Breast epithelium (tissue), 4 donors: ENCODE measurements around the gene PDP2. TPM values are rescaled to one million over a fixed set of nuclear protein-coding genes. Genes with fewer than 3 reads are reported as not detected.

Source experiments
- DNase-seq, 2 donors: peaks; one replicate each; pipeline ENCODE4 v3.0.0-alpha.2; 2019; ENCODE audit warnings: low spot score in 2 of 2
- H3K27ac ChIP-seq, 2 donors: fragments of 200-600 bp; sonication (generic) in 1 of 2; one replicate each; pipeline ENCODE4 v1.5.1; 2016 to 2019; ENCODE audit warnings: mild to moderate bottlenecking in 1 of 2
- H3K27me3 ChIP-seq, 2 donors: fragments of 200-600 bp; sonication (generic) in 1 of 2; one replicate each; pipeline versions ENCODE4 v1.5.1 to v1.6.0; 2017 to 2019; ENCODE audit warnings: control low read depth in 1 of 2, mild to moderate bottlenecking in 1 of 2
- H3K36me3 ChIP-seq: fragments of 200-600 bp; one replicate; pipeline ENCODE4 v1.5.1; 2019
- H3K4me1 ChIP-seq, 2 donors: fragments of 200-600 bp; sonication (generic); one replicate each; pipeline ENCODE4 v1.5.1; 2016 to 2019; ENCODE audit warnings: control low read depth in 1 of 2
- H3K4me3 ChIP-seq, 3 donors: fragments of 200-600 bp; sonication (generic); 1 replicate in 2 of 3; 2 replicates in 1 of 3; pipeline ENCODE4 v1.5.1; 2016 to 2019; ENCODE audit warnings: mild to moderate bottlenecking in 3 of 3, moderate library complexity in 2 of 3
- H3K9me3 ChIP-seq, 2 donors: fragments of 200-600 bp; sonication (generic) in 1 of 2; one replicate each; pipeline ENCODE4 v1.5.1; 2016 to 2019; ENCODE audit warnings: control low read depth in 1 of 2
- POLR2A ChIP-seq: fragments of 450-650 bp; IDR thresholded peaks from one replicate; pipeline ENCODE4 v1.6.1; 2016; ENCODE audit warnings: antibody characterized with exemption, mild to moderate bottlenecking, moderate library complexity
- POLR2AphosphoS5 ChIP-seq, 3 donors: sonication (generic); formaldehyde crosslinking; IDR thresholded peaks; one replicate each; pipeline ENCODE4 v1.6.1; 2017; ENCODE audit warnings: antibody characterized with exemption in 3 of 3
- intact Hi-C: fragments of 100-400 bp; cut with DNase I; formaldehyde crosslinking; loops from one replicate; pipeline ENCODE4 v1.15.1; 2023; ENCODE audit warnings: low total_unique reads
- total RNA-seq, 3 donors: library from RNA; depleted of rRNA; stranded (reverse); fragments of >200 nt; gene quantifications; one replicate each; pipeline ENCODE4 v1.1.0, GENCODE V29; 2016
- TF ChIP-seq, protein P1 (sequence below), 3 donors: fragments of 450-650 bp; IDR thresholded peaks; one replicate each; pipeline ENCODE4 v1.5.1; 2016 to 2017; ENCODE audit warnings: antibody characterized with exemption in 3 of 3, mild to moderate bottlenecking in 3 of 3, moderate library complexity in 3 of 3

The PDP2 gene
- total RNA-seq, 3 donors from 2014 or later = 8.8 to 18.6 (median 9.4) TPM

DNA sequence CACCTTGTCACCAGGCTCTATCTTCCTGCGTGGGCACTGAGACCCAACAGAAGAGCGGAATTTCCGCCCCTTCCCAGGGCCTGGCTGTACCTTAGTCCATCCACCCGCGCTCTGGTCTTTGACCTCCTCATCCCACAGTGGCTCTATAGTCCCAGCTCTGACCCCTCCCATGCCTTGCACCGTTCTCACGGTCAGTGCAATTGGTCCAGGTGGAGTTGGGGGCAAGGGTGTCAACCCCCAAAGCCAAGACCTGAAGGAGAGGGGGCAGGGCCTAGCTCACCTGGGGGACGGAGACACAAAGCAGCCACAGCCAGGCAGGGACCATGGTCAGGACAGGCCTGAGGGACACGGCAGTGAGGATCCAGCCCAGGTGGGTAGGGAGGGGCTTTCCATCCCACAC, 37.4 kb downstream of the PDP2 start:
- Histone ChIP-seq H3K4me1 (no peaks in the 10 kb centered on the region), H3K27ac (no peak overlapping the region)
- intact Hi-C loops = no loop called here

DNA sequence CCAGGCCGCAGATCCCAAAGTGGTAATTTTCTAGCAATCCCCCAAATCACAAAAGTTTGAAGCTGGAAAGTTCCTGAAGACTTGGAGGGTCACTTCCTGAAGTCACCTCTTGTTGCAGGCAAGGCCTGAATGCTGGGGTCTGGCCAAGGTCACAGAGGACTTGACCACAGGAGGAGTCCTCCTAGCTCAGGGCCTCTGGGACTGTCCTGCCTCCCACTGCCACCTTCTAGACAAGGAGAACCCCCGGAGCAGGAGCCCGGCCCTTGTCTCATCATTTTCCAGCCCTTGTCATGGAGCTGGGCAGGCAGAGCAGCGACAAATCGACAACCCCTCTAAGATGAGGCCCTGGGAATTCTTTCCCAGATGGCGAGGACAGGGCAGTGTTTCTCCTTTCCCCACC, 38.0 kb downstream of the PDP2 start:
- DNase-seq = no peak
- Histone ChIP-seq H3K4me3 (no peak overlapping the region), H3K27ac (no peak overlapping the region), H3K4me1 (no peaks in the 10 kb centered on the region), H3K9me3 (no peaks in the 10 kb centered on the region), H3K27me3 (peaks cover 0 to 10% of the 10 kb centered on the region in 2 donors), H3K36me3 (no peaks in the 10 kb centered on the region)
- TF ChIP-seq, protein P1, sequence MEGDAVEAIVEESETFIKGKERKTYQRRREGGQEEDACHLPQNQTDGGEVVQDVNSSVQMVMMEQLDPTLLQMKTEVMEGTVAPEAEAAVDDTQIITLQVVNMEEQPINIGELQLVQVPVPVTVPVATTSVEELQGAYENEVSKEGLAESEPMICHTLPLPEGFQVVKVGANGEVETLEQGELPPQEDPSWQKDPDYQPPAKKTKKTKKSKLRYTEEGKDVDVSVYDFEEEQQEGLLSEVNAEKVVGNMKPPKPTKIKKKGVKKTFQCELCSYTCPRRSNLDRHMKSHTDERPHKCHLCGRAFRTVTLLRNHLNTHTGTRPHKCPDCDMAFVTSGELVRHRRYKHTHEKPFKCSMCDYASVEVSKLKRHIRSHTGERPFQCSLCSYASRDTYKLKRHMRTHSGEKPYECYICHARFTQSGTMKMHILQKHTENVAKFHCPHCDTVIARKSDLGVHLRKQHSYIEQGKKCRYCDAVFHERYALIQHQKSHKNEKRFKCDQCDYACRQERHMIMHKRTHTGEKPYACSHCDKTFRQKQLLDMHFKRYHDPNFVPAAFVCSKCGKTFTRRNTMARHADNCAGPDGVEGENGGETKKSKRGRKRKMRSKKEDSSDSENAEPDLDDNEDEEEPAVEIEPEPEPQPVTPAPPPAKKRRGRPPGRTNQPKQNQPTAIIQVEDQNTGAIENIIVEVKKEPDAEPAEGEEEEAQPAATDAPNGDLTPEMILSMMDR (IDR thresholded peaks at IDR 0.05) = no peak
- no peak for TF ChIP-seq POLR2A
- TF ChIP-seq POLR2AphosphoS5 (IDR thresholded peaks at IDR 0.05) = no peak
- intact Hi-C loops = no loop called here

More for the DNA sequence above, 37.4 kb downstream of the PDP2 start:
- Histone ChIP-seq H3K9me3 (no peaks in the 10 kb centered on the region), H3K36me3 (no peaks in the 10 kb centered on the region), H3K27me3 (peaks cover 0 to 10% of the 10 kb centered on the region in 2 donors), H3K4me3 (no peak overlapping the region)
- TF ChIP-seq POLR2A = no peak
- no peak for TF ChIP-seq POLR2AphosphoS5 (IDR thresholded peaks at IDR 0.05)
- TF ChIP-seq, protein P1 (IDR thresholded peaks at IDR 0.05) = no peak
- no peak for DNase-seq

DNA sequence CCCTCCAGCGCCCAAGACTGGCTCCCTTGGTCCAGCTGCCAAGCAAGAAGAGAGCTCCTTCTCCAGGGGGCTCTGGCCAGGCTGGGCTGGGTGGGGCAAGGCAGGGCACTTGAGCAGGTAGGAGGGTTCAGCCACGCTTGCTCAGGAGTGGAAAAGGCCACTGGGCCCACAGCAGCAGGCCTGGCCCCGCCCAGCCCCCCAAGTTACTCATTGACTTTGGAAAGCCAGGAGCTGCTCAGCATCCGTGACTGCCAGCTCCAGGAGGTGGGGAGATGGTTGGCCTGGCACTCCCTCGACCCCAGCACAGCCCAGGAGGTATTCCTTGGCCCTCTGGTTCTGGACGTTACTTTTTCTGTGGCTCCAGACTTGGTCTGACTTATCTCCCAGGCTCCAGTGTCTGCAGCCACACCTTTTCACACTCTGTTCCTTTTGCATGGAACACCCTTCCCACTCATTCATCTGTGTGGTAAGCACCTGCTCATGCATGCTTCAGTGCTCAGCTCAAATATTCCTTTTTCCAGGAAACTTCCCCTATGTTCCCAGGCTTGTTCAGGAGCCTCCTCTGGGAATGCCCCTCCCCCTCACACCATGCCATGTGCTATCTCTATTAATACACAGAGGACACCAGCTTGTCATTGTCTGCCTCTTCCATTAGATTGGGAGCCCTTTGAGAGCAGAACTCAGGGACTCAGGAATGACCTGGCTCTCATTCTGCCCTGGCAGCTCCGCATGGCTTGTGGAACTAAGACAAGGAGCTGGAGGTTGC, 38.7 kb downstream of the PDP2 start, which contains the start of gene CDH16:
Gene CDH16 (minus strand): TSS at position 83 of the 766 bp plus-strand sequence. CDS start 820 bp downstream, outside the sequence.
- no peak for DNase-seq
- Histone ChIP-seq H3K4me1 (no peaks in the 10 kb centered on the region), H3K4me3 (no peak within 1 kb of the TSS), H3K9me3 (no peaks in the 10 kb centered on the region), H3K27ac (no peak within 1 kb of the TSS), H3K36me3 (no peaks in the 10 kb centered on the region), H3K27me3 (peaks cover 0 to 12% of the 10 kb centered on the region in 2 donors)
- TF ChIP-seq, protein P1 (IDR thresholded peaks at IDR 0.05) = no peak
- TF ChIP-seq POLR2AphosphoS5 (IDR thresholded peaks at IDR 0.05) (no peak), POLR2A (no peak)
- intact Hi-C loops = no loop called here

DNA sequence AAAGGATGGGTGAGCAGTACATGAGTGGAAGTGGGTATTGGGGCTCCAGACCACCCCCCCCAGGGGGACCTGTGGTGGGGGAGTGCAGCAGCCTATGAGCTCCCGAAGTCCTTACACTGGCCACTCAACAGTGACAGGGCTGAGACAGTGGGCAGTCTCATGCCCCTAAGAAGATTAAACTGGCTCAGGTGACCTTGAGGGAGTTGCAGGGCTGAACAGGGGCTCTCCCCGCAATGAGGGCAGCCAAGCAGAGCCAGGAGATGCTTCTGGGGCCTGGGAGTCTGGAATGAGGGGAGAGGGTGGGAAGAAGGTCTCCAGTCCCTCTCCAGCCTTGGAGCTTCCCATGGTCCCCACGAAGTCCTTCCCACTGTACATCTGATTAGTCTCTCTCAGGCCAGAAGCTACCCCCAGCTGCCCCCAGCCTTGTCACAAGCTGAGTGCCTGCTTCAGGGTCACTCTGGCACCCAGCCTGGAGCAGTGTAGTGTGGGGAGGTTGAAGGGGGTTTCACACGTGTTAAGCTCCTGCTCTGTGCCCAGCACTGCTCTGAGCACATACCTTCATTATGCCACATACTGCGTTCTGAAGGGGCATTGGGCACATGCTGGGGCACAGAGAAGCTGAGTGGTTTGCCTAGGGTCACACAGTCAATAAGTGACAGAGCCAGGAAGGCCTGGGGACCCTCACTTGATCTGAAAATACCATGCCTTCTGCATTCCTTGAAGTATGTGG, 39.4 kb downstream of the PDP2 start:
- intact Hi-C loops = no loop called here
- Histone ChIP-seq H3K4me3 (no peak overlapping the region), H3K4me1 (no peaks in the 10 kb centered on the region), H3K27ac (no peak overlapping the region), H3K9me3 (no peaks in the 10 kb centered on the region), H3K36me3 (no peaks in the 10 kb centered on the region), H3K27me3 (peaks cover 0 to 14% of the 10 kb centered on the region in 2 donors)
- TF ChIP-seq POLR2AphosphoS5 (IDR thresholded peaks at IDR 0.05) = no peak
- TF ChIP-seq, protein P1 (IDR thresholded peaks at IDR 0.05) = no peak
- no peak for TF ChIP-seq POLR2A
- DNase-seq = no peak

DNA sequence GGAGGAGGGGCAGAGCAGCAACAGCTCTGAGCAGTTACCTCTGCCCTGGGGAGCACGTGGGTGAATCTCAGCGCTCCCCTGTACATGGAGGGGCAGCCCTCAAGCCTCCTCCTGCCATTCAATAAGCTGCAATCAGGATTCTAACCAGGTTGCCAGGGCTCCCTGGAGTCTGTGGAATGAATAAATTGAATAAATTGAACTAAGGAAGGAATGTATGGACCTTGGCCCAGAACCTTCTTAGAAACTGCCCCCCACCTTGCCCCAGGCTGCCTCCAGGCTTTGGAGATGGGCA, 39.9 kb downstream of the PDP2 start:
- H3K4me1 ChIP-seq = peaks cover 0 to 4% of the 10 kb centered on the region in 2 donors
- H3K27me3 ChIP-seq = peaks cover 0 to 14% of the 10 kb centered on the region in 2 donors
- no peaks in the 10 kb centered on the region for H3K36me3 ChIP-seq
- TF ChIP-seq POLR2AphosphoS5 (IDR thresholded peaks at IDR 0.05) (no peak), POLR2A (no peak)
- TF ChIP-seq, protein P1 (IDR thresholded peaks at IDR 0.05) = no peak
- no peak for DNase-seq
- no peaks in the 10 kb centered on the region for H3K9me3 ChIP-seq
- no peak overlapping the region for H3K4me3 ChIP-seq
- intact Hi-C loops = no loop called here
- no peak overlapping the region for H3K27ac ChIP-seq
